ENCODE measurements around the gene VEZF1.

VEZF1 gene, protein sequence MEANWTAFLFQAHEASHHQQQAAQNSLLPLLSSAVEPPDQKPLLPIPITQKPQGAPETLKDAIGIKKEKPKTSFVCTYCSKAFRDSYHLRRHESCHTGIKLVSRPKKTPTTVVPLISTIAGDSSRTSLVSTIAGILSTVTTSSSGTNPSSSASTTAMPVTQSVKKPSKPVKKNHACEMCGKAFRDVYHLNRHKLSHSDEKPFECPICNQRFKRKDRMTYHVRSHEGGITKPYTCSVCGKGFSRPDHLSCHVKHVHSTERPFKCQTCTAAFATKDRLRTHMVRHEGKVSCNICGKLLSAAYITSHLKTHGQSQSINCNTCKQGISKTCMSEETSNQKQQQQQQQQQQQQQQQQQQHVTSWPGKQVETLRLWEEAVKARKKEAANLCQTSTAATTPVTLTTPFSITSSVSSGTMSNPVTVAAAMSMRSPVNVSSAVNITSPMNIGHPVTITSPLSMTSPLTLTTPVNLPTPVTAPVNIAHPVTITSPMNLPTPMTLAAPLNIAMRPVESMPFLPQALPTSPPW

DNA sequence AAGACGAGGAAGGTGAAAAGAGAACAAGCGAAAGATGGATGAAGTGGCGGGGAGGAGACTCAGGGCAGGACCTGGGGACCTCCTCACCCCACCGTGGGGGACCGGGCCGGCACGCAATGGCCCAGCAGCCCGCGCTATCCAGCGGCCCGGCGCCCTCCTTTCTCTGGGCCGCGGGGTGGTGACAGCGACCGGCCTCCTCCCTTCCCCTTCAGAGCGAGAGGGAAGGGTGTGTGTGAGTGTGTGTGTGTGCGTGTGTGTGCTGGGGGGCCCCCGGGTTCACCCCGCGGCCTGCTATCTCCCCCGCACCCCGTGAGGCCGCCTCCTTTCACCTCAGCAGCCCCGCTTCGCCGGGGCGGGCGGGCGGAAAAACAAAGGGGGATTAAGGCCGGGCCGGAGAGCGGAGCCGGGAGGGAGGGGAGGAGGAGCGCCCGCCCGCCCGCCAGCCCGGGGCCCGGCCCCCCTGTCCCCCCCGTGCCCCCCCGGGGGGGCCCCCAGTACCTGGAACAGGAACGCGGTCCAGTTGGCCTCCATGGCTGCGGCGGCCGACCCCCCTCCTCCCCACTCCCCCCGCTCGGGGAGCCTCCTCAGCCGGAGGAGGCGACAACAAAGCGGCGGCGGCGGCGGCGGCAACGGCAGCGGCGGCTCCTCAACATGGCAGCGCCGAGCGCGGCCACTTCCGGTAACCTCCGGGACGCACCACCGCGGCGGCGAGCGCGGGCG lies at the start of gene VEZF1:
Gene VEZF1, minus strand, starts transcription at position 674 of the 720 bp plus-strand sequence. Its CDS starts 143 bp downstream, at position 531.
- DNase-seq (ENCODE audit: low spot score), result peak; percentile 62

DNA sequence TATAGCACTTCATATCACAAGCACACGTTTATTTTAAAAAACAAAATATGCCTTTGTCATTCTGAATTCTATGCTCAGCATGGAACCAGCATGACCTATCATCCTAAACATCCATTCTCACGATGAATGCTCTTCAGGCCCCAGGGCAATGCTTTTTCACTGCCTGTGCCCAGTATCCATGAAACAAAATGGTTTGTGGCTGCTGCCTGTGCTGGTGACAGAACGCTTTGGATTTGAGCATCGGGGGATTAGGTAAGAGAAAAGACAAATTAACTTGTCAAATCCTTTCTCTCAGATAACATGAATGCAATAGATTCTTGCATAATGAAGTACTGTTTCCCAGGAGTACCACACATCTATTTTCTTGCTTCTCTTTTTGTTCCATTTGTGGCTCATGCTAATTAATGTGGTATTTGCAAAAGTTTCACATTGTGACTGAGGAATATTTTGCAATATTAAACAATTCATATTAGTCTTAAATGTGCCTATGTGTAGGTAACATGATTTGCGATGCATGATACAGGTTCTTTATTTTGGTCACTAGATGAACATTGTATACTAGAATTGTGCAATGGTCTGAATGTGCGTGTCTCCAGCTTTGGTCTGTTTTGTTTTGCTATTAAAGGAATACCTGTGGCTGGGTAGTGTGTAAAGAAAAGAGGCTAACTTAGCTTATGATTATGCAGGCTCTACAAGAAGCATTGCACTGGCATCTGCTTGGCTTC lies 44.8 kb upstream of the VEZF1 start:
- DNase-seq (ENCODE audit: low spot score), result no peak

DNA sequence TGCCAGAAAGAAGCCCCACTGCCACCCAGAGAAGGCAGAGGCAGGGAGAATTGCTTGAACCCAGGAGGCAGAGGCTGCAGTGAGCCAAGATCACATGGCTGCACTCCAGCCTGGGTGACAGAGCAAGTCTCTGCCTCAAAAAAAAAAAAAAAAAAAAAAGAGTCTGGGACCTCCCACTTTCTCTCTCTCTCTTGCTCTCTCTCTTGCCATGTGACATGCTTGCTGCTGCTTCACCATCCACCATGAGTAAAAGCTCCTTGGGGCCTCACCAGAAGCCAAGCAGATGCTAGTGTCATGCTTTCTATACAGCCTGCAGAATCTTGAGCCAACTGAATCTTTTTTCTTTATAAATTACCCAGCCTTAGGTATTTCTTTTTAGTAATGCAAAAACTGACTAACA lies 40.5 kb upstream of the VEZF1 start:
- DNase-seq (ENCODE audit: low spot score), result no peak

DNA sequence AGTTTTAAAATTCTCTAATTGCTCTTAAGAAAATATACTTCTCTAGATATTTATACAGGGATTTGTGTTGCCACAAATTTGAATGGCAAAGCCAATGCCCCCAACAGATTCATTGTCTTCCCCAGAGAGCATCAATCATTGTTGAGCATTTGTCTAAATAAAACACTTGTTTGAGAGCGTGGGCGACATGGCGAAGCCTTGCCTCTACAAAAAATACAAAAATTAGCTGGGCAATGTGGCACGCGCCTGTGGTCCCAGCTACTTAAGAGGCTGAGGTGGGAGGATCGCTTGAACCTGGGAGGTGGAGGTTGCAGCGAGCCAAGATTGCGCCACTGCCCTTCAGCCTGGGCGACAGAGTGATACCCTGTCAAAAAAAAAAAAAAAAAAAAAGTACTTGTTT lies 32.3 kb upstream of the VEZF1 start:
- DNase-seq (ENCODE audit: low spot score), result no peak

DNA sequence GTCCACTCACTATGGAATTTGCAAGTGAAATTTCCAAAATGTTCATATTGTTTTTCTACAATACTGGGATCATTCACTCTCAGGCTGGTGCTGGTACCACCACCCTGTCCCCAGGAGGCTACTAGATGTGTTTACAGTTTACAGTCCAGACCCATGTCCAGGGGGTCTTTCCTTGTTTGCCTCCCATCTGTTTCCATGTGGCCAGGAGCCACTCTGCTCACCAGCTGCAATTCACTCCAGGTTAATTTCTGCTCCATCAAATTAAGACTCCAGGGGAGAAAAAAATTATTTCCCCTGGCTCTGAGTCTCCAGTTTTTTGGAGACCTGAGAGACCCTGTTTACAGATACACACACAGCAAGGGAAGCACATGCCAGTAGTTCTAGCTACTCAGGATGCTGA lies 31.5 kb upstream of the VEZF1 start:
- DNase-seq (ENCODE audit: low spot score), result no peak

DNA sequence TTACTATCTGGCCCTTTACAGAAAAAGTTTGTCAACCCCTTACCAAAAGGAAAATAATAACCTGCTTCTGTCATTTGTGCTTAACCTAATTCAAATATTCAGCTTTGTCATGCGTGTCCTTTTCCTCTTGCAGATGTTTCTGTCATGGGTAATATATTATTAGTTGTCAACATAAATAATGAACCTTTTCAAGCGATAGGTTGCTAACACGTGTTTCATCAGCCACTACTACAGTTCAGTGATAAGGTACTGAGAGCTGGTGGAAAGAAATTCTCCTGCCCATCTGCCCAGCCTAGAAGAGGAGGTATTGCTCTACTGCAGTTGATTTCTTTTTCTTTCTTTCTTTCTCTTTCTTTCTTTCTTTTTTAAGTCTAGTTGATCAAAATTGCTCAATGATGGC lies 31.0 kb upstream of the VEZF1 start:
- no peak for DNase-seq (ENCODE audit: low spot score)

DNA sequence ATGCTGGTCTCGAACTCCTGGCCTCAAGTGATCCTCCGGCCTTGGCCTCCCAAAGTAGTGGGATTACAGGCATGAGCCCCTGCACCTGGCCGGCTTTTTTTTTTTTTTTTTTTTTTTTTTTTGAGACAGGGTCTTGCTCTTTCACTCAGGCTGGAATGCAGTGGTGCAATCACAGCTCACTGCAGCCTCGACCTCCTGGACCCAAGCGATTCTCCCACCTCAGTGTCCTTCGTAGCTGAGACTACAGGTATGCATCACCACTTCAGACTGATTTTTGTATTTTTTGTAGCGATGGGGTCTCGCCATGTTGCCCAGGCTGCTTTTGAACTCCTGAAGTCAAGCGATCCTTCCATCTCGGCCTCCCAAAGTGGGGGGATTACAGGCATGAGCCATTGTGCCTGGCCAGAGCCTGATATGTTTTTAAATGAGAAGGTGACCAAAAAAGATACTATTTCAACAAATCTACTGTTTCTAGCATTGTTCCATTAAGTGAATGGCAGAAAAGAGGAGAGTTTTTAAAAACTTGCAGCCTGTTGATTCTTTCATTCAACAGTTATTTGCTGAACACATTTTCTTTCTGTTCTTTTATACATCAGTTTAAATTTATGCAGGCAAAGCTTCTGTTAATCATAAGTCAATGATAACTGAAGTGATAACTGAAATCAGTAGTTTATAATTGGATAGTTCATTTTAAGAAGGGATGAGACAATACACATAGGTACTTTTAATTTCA lies 22.2 kb upstream of the VEZF1 start:
- DNase-seq (ENCODE audit: low spot score), result no peak

DNA sequence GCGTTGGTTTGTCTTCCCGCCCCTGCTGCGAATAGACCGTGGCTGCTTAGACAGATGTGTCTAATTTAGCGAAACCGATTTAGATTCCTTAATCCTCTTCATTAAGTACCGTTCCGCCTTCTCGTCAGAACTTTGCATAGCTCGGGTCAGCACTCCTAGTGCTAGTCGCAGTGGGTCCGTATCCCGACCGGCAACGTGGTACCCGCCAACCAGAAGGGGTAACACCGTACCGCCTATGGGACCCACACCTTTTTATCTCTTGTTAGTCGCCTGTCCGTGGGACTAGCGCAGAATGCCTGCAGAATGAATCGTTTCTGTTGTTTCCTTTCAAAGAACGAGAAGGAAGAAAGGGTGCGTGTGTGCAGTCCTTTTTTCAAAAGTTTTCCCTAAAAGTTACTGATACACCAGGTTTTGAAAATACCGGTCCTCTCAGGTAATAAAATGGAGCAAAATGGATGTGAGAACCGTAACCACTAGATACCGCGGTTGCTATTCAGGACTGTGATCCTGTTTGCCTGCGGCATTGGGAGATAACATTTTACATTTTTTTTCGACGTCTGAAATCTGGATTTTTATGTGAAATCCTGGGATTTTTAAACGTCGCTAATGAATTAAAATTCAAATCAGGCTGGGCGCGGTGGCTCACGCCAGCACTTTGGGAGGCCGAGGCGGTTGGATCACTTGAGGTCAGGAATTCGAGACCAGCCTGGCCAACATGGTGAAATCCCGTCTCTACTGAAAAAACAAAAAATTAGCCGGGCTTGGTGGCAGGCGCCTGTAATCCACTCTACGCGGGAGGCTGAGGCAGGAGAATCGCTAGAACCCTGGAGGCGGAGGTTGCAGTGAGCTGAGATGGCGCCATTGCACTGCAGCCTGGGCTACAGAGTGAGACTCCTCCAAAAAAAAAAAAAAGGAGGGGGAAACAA lies 20.0 kb upstream of the VEZF1 start:
- DNase-seq (ENCODE audit: low spot score), result no peak

DNA sequence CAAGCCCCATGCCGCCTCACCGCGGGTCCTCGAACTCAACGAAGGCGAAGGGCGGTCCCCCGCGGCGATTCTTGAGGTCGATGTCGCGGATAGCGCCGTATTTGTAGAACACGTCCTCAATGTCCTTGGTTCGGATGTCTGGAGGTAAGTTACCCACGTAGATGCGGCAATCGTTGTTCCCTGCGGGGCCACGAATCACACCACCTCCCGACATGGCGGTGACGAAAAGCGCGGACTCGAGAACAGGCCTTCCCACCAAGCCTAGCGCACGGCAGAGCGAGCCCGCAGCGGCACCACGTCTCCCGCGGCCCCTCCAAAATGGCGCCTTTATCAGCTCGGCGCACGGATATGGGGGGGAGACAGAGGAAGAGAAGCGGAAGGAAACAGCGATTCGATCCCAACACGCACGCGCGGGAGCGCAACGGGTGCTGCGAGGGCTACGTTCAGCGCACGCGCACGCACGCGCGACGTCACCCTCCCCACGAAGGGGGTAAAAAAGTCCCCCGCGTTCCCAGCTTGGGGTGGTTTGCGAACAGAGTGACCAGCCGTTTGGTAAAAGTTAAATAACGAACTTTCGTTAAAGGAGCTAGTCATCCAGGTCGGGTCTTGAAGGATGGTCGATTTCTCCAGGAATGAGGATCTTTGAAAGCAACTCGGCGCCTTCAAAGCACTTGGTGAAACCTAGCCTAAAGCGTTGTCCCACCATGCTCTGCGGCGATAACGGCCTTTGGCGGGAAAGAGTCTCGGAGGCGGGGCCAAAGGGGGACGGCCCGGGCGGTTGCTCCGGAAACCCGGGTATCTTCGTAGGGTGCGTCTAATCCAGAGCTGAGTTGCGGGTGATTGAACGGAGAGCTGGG lies 19.1 kb upstream of the VEZF1 start, which contains the start of gene SRSF1:
Gene SRSF1, minus strand, starts transcription at position 323 of the 857 bp plus-strand sequence. Its CDS starts 109 bp downstream, at position 214.
- DNase-seq (ENCODE audit: low spot score), result peak; percentile 86

DNA sequence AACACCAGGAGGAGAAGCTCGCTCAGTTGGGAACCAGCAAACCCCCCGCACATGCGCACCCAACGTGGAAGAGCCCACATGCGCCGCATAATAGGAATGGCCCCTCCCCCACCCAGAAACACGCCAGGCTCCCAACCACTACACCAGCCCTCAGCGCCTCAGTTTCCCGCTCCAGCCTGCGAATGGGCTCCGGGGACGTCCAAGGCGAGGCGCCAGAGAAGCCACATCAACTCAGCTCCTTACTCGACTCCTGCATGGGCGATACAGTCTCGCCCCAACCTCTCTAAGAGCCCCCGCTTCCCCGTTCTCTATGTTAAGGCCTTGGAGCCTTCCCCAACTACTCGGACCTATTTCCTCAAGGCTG lies 18.5 kb upstream of the VEZF1 start:
- DNase-seq (ENCODE audit: low spot score), result peak; percentile 49

DNA sequence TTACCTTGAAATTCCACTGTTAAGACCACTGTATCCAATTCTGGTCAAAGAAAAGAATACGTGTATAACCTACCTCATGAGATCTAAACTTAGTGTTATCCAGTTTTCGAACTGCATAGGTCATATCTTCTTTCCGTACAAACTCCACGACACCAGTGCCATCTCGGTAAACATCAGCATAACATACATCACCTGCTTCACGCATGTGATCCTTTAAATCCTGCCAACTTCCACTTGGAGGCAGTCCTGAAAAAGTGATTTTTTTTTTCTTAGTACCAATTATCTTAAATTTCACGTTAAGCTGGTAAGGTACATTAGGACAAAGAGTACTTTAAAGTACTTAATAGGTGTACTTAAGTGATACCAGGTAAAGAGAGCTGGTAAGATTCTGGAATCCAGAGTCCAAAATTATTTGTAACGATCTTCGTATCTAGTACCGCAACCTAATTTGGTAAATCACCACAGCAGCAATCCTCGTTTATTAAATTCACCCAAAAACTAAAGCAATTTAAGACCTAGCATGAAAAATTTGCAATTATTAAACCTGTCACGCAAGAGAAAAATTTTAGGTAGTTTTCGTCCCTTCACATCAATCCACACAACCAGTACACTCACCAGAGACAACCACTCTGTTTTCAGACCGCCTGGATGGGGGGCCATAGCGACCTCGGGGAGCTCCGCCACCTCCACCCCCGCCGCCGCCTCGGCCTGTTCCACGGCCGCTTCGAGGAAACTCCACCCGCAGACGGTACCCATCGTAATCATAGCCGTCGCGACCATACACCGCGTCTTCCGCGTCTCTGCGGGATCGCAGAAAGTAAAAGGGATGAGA lies 17.9 kb upstream of the VEZF1 start:
- DNase-seq (ENCODE audit: low spot score), result no peak

DNA sequence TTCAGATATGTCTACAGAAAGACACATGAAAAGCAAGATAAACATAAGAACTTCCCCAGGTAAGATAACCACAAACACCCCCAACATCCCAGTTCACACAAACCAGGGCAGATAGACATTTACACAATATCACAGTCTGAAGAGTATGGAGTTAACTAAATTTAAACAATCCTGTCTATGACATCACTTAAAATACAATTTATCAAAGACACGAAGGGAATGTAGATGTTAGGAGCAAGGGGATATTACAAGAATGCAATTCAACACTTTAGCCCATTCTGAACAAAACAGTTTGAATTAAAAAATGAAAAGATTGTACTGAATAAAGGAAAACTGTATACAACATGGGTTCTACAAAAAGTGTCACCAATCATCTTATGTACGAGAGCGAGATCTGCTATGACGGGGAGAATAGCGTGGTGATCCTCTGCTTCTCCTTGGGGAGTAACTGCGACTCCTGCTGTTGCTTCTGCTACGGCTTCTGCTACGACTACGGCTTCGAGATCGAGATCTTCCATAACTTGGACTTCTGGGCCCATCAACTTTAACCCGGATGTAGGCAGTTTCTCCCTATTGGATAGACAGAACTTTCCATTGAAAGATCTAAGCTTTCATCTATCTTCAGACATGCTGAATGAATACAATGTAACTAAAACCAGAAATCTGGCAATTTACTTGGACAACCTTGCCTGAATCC lies 17.1 kb upstream of the VEZF1 start:
- DNase-seq (ENCODE audit: low spot score), result no peak

DNA sequence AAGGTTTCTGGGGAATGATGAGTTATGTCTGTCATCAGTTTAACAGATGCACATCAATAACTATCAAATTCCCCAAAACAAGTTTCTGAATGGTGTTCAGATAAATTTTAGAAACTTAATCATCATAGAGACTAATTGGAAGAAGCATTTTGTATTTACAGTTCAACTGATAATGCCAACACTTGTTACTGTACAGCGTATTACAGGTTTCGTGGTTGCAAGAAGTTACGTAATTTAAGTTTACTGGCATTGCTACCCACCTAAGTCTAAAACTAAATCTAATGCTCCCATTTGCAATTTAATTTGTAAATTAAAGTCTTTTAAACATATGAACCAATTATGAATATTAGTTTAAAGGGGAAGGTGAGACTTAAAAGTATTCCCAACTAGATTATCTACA lies 16.0 kb upstream of the VEZF1 start:
- no peak for DNase-seq (ENCODE audit: low spot score)

DNA sequence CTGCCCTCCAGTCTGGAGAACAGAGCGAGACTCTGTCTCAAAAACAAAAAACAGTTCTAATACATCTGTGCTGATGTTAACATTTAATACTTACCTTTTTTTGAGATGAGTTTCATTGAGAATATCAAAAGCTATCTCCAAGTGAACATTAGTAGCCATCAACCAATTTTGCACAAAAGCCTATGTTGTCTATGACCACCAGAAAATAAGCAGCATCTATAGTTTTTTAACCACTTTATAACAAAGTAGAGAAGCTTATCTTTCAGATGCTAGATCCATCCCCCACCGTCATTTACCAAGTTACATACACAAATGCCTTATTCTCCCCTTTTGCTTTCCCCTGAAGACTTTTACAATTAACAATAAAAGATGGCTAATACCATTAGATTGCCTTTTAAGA lies 14.9 kb upstream of the VEZF1 start:
- no peak for DNase-seq (ENCODE audit: low spot score)

DNA sequence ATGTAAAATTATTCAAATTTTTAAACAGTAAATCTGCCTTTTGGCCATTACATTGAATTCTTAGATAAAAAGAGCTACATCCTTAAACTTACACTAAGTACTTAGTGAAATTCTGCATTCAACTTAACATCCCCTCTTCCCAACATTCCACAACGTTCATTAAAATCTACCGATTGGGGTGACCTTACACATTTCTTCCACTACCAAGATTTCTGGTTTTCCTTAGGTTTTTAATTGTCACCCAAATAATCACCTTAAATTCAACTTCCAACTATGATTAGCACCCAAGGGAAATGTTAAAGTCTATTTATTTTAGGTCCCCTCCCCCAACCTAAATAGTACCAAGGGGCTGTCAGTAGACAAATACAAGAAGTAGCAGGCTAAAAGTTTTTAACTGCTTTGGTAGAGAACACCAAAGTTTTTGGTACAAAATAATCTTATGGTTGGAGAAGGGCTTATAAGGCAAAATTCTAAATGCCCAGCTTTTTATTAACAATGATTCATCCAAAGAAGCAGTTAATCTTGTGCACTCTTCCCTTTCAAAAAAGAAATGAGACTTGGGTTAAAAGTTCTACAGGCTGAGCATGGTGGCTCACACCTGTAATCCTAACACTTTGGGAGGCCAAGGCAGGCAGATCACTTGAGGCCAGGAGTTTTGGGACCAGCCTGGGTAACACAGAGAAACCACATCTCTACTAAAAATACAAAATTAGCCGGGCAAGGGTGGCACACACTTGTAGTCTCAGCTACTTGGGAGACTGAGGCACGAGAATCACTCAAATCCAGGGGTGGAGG lies 14.3 kb upstream of the VEZF1 start:
- DNase-seq (ENCODE audit: low spot score), result no peak

DNA sequence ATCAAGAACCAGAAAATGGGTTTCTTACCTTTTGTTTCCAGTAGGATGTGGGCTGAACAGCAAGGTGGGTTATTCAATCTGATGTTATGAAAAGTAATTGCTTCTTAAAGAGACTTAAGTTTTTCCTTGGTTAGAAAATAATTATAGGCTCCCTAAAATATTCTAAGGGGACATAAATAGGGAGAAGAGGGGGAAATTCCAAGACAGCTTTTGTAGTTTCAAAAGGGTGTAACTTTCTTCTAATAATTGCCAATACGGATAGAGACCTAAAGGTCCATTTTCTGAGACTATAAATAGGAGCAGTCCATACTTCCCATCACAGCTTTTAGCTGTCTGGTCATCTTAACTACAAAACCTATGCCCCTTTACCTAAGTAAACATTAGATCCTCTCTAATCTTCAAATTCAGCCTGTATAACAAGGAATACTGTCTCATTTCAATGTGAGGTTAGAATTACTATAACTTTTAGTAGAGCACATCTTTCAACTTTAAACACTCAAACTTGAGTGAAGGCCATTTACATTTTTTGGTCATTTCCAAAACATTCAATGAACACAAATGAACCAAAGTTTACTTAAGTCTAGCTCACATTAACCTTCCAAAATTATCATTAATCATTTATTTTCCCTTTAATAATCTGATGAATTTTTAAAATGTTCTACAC lies 13.5 kb upstream of the VEZF1 start:
- no peak for DNase-seq (ENCODE audit: low spot score)

DNA sequence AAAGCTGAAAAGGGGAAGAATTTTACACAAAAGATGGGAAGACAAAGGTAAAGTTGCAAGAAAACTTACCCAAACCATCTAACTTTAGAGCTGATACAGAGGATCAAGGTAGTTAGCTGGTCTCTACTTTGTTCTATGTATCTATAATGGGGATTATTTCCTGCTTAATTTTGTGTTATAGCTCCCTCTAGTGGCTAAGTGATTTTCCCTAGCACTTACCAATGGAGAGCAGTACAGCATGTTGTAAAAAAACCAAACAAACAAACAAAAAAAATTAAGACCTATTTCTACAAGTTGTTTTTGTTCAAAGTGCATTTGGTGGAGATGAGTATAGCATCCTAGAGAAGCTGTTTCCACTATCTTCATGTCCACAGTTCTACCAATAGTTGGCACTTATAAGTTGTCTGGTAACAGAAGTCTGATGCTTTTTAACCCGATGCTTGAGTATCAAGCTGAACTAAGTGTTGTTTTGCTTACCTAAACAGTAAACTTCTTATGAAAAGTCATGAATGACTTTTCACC lies 11.5 kb upstream of the VEZF1 start:
- no peak for DNase-seq (ENCODE audit: low spot score)
